GM23248 (cell line): ENCODE measurements around the gene CTIF.

ENCODE experiments used
- EZH2 ChIP-seq: fragments of 200-600 bp; sonication (generic); IDR thresholded peaks from 2 replicates; pipeline ENCODE4 v1.6.1; 2018; ENCODE audit warnings: antibody characterized with exemption, mild to moderate bottlenecking; ENCODE audit not compliant: insufficient read depth, poor library complexity, severe bottlenecking
- EZH2phosphoT487 ChIP-seq: fragments of 200-600 bp; sonication (generic); IDR thresholded peaks from 2 replicates; pipeline ENCODE4 v1.6.1; 2018; ENCODE audit warnings: antibody characterized with exemption, moderate library complexity, mild to moderate bottlenecking, low read depth; ENCODE audit not compliant: insufficient read depth

DNA sequence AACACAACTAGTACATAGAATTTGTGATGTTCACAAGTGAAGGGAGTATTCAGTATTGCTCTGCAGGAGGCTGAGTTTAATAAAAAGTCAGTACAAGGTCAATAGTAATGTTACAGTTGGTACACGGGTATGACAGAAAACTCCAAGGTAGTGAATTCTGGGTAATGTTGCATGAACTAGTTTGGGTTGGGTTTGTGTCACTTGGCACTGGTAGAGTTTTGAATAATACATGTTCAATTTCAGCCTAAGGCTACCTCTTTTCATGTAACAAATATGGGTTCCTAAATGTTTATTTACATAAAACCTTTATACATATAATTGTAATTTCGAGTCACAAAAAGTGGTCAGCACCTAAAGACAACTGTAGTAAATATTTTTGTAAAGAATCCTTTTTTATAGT, 19.4 kb downstream of the CTIF start:
- TF ChIP-seq EZH2phosphoT487 (no peak), EZH2 (no peak)
